HEK293T (cell line): ENCODE results near the gene CD14.
"Not testable (repeated sequence)": the region's sequence is repeated elsewhere in the genome, so short reads cannot be mapped to it uniquely, and the experiment has no call there.

Source experiments
- CTCF ChIA-PET: fragments of 350-600 bp; formaldehyde crosslinking; extraction: SDS; loops from one replicate; lab custom pipeline; 2021; ENCODE audit warnings: antibody characterized with exemption, inconsistent platforms; lab: Yijun Ruan, JAX
- POLR2A ChIA-PET: fragments of 350-600 bp; formaldehyde crosslinking; extraction: SDS; loops from one replicate; lab custom pipeline; 2020; ENCODE audit warnings: antibody characterized with exemption, inconsistent platforms; lab: Yijun Ruan, JAX
- DNase-seq: peaks from one replicate; pipeline ENCODE4 v3.0.0; 2012; ENCODE audit warnings: mixed read lengths; ENCODE audit errors: extremely low spot score
- ARNT ChIP-seq: fragments of 450-650 bp; IDR thresholded peaks from 2 replicates; pipeline ENCODE4 v1.6.1; 2017; ENCODE audit warnings: mild to moderate bottlenecking
- BHLHE40 ChIP-seq: fragments of 450-650 bp; IDR thresholded peaks from 2 replicates; pipeline ENCODE4 v1.6.1; 2016; ENCODE audit warnings: mild to moderate bottlenecking, moderate library complexity, borderline replicate concordance
- CTBP1 ChIP-seq: fragments of 450-650 bp; IDR thresholded peaks from 2 replicates; pipeline ENCODE4 v1.6.1; 2016; ENCODE audit warnings: borderline replicate concordance
- ELF4 ChIP-seq: fragments of 450-650 bp; IDR thresholded peaks from 2 replicates; pipeline ENCODE4 v1.6.1; 2017; ENCODE audit warnings: antibody characterized with exemption
- FOXA1 ChIP-seq: fragments of 450-650 bp; IDR thresholded peaks from 2 replicates; pipeline ENCODE4 v1.6.1; 2016; ENCODE audit warnings: mild to moderate bottlenecking
- FOXK2 ChIP-seq: fragments of 450-650 bp; IDR thresholded peaks from 2 replicates; pipeline ENCODE4 v1.6.1; 2016; ENCODE audit warnings: mild to moderate bottlenecking
- FOXM1 ChIP-seq: fragments of 450-650 bp; IDR thresholded peaks from 2 replicates; pipeline ENCODE4 v1.6.1; 2017; ENCODE audit warnings: mild to moderate bottlenecking, borderline replicate concordance
- HDGF ChIP-seq: fragments of 450-650 bp; IDR thresholded peaks from 2 replicates; pipeline ENCODE4 v1.6.1; 2017; ENCODE audit warnings: antibody characterized with exemption, borderline replicate concordance
- L3MBTL2 ChIP-seq: fragments of 450-650 bp; conservative IDR thresholded peaks from 2 replicates; pipeline ENCODE4 v1.6.1; 2016; ENCODE audit warnings: mild to moderate bottlenecking
- LEF1 ChIP-seq: fragments of 450-650 bp; IDR thresholded peaks from 2 replicates; pipeline ENCODE4 v1.6.1; 2017; ENCODE audit warnings: mild to moderate bottlenecking, borderline replicate concordance
- NFRKB ChIP-seq: fragments of 450-650 bp; IDR thresholded peaks from 2 replicates; pipeline ENCODE4 v1.6.1; 2016; ENCODE audit warnings: mild to moderate bottlenecking, moderate library complexity
- PKNOX1 ChIP-seq: fragments of 450-650 bp; IDR thresholded peaks from 2 replicates; pipeline ENCODE4 v1.6.1; 2016
- SP1 ChIP-seq: fragments of 450-650 bp; IDR thresholded peaks from 2 replicates; pipeline ENCODE4 v1.6.1; 2017
- SUZ12 ChIP-seq: fragments of 450-650 bp; IDR thresholded peaks from 2 replicates; pipeline ENCODE4 v1.6.1; 2016; ENCODE audit warnings: mild to moderate bottlenecking
- TARDBP ChIP-seq: fragments of 450-650 bp; IDR thresholded peaks from 2 replicates; pipeline ENCODE4 v1.6.1; 2016
- ZNF384 ChIP-seq: fragments of 450-650 bp; IDR thresholded peaks from 2 replicates; pipeline ENCODE4 v1.6.1; 2016

CD14 gene

GRCh38 chr5:140598836-140599235, 34.1 kb downstream of the CD14 start:
- TF ChIP-seq FOXM1 (no peak), FOXK2 (no peak), CTBP1 (no peak), PKNOX1 (no peak), ELF4 (no peak), L3MBTL2 (no peak), LEF1 (no peak), TARDBP (no peak), SUZ12 (no peak), BHLHE40 (no peak), SP1 (no peak), NFRKB (no peak), ARNT (no peak), ZNF384 (no peak), FOXA1 (no peak), HDGF (no peak)
- no peak for DNase-seq
- CTCF ChIA-PET = no interaction called here
- POLR2A ChIA-PET = no interaction called here

GRCh38 chr5:140596321-140596741, 36.6 kb downstream of the CD14 start:
- ChIA-PET POLR2A (interaction anchor here (0.9 to 1.3 kb wide), 2 partner anchors 42 to 51 kb away, joined by 3 to 4 read pairs; partner anchors contain the start of genes IK and NDUFA2), CTCF (no interaction called here)
- TF ChIP-seq NFRKB = no peak
- TF ChIP-seq HDGF = no peak
- no peak for TF ChIP-seq L3MBTL2
- no peak for TF ChIP-seq FOXK2
- TF ChIP-seq CTBP1 = no peak
- no peak for TF ChIP-seq ELF4
- no peak for TF ChIP-seq FOXA1
- TF ChIP-seq ARNT = no peak
- no peak for TF ChIP-seq TARDBP
- no peak for TF ChIP-seq PKNOX1
- no peak for TF ChIP-seq SUZ12
- TF ChIP-seq FOXM1 = no peak
- no peak for TF ChIP-seq ZNF384
- no peak for TF ChIP-seq BHLHE40
- no peak for TF ChIP-seq LEF1
- TF ChIP-seq SP1 = no peak
- DNase-seq = no peak

- DNase-seq = no peak
- ChIA-PET POLR2A (interaction anchor here (0.9 to 1.3 kb wide), 2 partner anchors 43 to 52 kb away, joined by 3 to 4 read pairs; partner anchors contain the start of genes IK and NDUFA2), CTCF (no interaction called here)
- no peak for TF ChIP-seq ELF4
- TF ChIP-seq L3MBTL2 = no peak
- no peak for TF ChIP-seq HDGF
- TF ChIP-seq PKNOX1 = no peak
- no peak for TF ChIP-seq NFRKB
- no peak for TF ChIP-seq LEF1
- TF ChIP-seq CTBP1 = no peak
- no peak for TF ChIP-seq SUZ12
- TF ChIP-seq BHLHE40 = no peak
- TF ChIP-seq SP1 = no peak
- no peak for TF ChIP-seq ARNT
- no peak for TF ChIP-seq FOXK2
- TF ChIP-seq FOXM1 = no peak
- TF ChIP-seq FOXA1 = no peak
Observed at GRCh38 chr5:140595538-140596300, 37.3 kb downstream of the CD14 start.

GRCh38 chr5:140594169-140594568, 38.8 kb downstream of the CD14 start:
- DNase-seq = no peak
- TF ChIP-seq PKNOX1 (no peak), FOXA1 (no peak)
- POLR2A ChIA-PET = no interaction called here
- CTCF ChIA-PET = interaction anchor here (0.6 kb wide), 1 partner anchor 105 kb away, joined by 3 read pairs; no protein-coding TSS in a partner anchor

- DNase-seq, CTCF ChIA-PET, POLR2A ChIA-PET: not testable (repeated sequence)
Observed at GRCh38 chr5:140593070-140593469, 39.9 kb downstream of the CD14 start.

- POLR2A ChIA-PET = no interaction called here
- TF ChIP-seq PKNOX1 = no peak
- TF ChIP-seq ARNT = no peak
- TF ChIP-seq L3MBTL2 = no peak
- TF ChIP-seq HDGF = no peak
- TF ChIP-seq SUZ12 = no peak
- TF ChIP-seq LEF1 = no peak
- TF ChIP-seq ZNF384 = no peak
- no peak for TF ChIP-seq CTBP1
- no peak for TF ChIP-seq FOXA1
- TF ChIP-seq BHLHE40 = no peak
- no peak for DNase-seq
- CTCF ChIA-PET = no interaction called here
Observed at GRCh38 chr5:140591747-140592372, 41.1 kb downstream of the CD14 start.
